Fibroblast of skin of back (primary cell): ENCODE data around the gene ERGIC2.

Source experiments
- DNase-seq: peaks from one replicate; pipeline ENCODE4 v3.0.0-alpha.2; 2013

ERGIC2 gene

DNA sequence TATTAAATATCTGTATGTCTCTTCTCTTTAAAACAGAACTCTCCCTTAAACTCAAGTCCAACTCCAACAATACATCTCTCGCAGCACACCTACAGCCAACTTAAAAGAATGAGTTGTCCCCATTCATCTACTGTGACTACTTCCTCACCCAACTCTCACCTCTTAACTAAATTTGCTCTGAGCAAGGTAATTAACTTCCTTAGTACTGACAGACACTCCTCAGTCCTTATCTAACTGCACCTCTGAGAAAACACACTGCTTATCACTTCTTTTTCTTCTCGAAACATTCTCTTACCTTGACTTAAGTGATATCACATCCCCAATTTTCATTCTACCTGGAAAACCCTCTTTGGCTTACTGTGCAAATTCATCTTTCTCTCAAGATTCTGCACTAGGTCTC is 7.0 kb downstream of the ERGIC2 start:
- no peak for DNase-seq

DNA sequence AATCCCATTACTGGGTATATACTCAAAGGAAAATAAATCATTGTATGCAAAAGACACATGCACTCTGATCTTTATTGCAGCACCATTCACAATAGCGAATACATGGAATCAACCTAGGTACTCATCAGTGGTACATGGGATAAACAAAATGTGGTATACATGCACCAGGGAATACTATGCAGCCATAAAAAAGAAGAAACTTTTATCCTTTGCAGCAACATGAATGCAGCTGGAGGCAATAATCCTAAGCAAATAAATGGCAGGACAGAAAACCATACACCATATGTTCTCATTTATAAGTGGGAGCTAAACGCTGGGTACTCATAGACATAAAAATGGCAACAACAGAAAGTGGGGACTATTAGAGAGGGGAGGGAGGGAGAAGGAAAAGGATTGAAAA is 15.9 kb downstream of the ERGIC2 start:
- DNase-seq: no peak

DNA sequence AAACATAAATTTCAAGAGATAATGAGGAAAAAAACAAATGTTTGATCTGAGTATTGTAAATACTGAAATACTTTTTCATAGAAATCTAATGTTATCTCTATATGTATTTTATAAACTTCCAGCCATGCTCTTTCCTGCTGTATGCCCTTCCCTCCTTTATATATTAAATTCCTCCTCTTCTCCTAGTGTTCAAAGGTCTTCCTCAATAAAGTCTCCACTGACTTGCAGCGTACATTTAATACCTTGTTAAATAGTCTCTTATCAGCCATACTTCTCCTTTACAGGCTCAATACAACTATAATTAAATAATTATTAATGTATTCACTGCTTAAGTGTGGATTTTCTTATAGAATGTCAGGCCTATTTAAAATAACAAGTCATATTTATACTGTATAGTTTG is 26.0 kb downstream of the ERGIC2 start:
- no peak for DNase-seq

GRCh38 chr12:29350080-29350479 is 30.9 kb downstream of the ERGIC2 start:
- DNase-seq: peak; percentile 21

DNA sequence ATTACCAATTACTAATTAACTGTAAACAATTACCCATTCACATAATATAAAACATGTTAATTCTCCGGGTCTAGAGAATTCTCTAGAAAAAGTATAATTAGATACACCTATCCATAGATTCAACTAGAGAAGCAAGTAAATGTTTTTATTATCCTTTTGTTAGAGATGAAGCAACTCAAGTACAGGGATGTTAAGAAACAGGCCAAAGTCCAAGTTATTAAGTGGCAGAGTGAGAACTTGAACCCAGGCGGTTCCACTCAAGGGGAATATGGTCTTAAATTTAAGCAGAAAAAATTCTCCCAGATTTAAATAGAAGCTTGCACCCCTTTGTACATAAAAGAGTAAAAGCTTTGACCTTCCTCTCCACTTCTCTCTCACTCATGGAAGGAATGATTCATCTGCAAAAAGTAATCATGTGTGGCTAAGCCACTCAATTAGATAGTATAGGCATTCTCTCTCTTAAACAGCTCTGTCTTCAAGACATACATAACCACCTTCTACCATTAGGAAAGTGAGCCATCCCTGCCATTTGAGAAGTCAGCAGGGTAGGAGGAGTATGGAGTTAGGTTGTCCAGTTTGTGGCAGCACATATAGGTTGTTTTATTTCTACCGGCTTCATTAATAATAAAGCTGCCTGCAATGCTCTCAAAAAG is 34.1 kb downstream of the ERGIC2 start:
- DNase-seq: no peak

GRCh38 chr12:29343022-29343799 is 37.8 kb downstream of the ERGIC2 start:
- DNase-seq: no peak

DNA sequence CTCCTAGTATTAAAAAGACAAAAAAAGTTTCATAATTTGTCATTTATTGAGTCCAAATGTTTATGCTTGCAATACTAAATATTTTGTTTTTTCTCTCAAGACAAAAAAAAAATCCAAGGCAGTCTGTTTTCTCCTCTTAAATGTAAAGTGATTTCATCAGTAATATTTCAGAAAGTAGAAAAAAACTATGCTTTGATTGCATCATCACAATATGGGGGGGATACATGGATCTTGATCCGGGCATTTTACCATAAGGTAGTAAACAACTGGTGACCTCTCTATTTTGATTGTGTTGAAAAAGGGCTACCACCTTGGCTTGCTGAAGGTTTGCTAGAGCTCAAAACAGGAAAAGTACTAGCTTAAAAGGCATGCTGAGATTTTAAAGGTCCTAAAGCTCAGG is 43.6 kb downstream of the ERGIC2 start:
- DNase-seq: no peak

GRCh38 chr12:29334937-29335336 is 46.0 kb downstream of the ERGIC2 start:
- peak; percentile 25 for DNase-seq

DNA sequence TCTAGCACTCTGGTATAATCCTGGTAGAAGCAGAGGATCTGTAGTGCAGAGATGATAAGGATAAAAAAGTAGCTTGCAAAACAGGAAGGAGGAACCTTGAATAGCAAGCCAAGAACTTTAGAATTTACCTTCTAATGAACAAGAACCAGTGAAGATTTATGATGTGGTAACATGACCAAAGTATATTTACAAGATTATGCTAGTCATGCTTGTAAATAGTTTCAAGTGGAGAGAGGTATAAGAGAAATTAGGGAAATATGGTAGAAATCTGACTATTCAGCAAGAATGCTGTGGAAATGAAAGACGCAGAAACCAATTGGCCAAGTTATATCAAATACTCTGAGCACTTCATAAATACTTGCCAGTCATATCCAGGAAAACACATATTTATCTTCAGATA is 47.8 kb downstream of the ERGIC2 start:
- DNase-seq: no peak

DNA sequence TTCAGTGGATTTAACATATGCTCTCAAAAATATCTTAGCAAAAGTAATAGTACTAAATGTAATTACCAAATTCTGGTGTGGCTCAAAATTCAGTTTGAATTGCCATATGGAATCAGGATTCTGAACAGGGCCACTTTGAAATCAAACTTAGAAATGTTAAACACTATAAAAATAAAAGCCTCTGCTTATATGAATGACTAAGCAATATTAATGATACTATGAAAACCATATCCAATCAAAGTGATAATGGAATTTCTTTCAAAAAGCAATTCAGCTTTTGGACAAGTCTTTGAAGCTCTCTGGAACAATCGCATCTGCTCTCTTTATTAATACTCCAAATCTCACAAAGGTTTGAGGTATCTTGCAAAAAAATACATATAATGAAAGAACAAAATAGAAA is 51.6 kb downstream of the ERGIC2 start:
- DNase-seq: no peak

DNA sequence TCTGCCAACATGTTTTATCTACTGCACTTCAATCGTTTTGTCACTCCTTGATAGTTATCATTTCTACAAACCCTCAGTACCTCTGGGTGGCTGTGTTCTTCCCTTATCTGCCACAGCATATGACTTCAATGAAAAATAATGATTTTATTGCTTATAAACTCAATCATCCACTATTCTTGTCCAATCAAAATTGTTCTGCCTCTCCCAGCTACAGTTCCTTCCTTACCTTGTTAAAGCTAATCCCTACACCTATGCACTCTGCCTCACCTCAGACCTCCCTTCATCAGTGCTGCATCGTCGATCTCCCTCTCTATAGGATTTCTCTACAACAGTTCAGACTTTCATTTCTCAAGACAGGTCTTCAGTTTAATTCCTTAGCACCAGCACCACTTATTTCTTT is 58.8 kb downstream of the ERGIC2 start:
- no peak for DNase-seq

DNA sequence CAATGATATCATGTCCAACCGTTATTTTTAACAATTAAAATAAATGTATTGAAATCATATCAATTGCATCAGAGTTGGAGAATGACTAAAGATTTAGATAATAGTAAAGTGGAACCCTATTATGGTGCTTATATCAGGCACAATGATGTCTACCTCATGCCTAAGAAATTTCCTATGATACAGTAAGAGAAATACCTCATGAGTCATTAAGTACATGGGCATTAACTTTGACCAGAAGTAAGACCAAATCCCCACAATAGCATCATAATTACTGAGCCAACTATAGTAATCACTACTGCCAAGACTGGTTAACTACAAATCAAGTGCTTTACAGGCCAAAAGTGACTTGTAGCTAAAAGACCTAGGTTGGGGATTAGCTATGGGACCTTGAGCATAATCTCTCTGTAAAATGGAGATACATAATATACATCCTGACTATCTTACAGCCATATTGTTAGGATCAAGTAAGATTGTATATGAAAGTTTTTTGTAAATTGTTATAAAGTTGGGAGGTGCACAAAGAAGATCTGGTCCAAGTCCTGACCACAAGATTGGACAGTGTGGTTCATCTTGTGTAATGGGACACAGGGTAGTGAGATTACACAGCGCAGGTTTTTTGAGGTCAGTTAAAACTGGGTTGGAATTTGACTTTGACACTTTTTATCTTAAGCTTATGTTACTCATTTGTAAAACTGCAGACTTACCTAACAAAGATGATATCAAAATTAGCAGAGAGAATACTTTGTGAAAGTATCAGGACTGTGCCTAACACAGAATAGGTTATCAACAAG is 60.5 kb downstream of the ERGIC2 start:
- peak; percentile 89 for DNase-seq

GRCh38 chr12:29317556-29318363 is 63.2 kb downstream of the ERGIC2 start:
- peak; percentile 81 for DNase-seq

DNA sequence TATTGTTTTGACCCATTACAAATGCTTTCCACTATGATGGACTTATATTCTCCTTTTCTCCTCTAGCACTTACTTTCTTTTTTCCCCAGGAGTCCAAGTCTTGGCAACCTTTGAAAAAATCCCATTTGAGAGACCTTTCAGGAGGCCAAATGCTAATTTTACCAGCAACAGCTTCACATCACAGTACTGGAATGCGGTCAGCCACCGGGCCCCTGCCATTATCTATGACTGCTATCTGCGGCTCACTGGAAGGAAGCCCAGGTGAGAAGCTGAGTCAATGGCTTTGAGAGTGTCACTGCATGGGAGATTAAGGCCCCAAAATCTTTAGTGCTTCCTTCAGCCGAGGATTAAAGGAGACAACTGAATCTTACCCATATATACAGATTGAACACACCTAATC is 64.2 kb downstream of the ERGIC2 start:
- peak; percentile 35 for DNase-seq

DNA sequence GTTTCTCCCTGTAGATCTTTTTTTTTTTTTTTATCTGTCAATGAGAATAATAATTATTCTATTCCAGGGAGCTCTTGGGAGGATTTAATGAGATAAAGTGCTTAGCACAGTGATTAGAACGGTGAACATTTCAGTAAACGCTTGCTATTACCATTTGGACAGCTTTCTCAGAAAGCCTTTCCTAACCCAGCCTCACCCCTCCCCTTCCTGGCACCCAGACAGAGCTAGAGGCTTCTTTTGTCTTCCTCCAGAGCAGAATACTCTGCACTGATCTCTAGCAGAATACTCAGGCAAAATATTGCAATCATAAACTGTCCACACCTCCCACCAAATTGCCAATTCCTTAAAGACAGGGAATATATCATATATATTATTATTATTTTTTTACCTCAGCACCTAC is 66.6 kb downstream of the ERGIC2 start:
- no peak for DNase-seq

DNA sequence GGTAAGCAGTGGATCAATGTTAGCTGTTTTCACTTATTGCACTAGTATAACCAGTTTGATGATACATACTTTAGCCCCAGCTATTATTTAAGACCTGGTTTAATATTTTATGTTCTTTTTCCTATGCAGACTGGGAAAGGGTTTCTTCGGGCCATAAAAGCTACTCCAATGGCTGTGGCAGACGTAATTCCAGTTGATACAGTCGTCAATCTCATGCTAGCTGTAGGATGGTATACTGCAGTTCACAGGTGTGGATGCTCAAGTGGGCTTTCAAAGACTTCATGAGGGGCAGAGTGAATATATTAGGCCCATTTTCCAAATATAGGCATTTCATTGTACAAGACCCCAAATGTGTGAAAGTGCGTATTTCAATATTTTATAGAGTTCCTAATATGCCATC is 70.1 kb downstream of the ERGIC2 start:
- DNase-seq: no peak

GRCh38 chr12:29309320-29309902 is 71.6 kb downstream of the ERGIC2 start:
- no peak for DNase-seq

- DNase-seq: no peak
These were observed 74.3 kb downstream of the ERGIC2 start for GRCh38 chr12:29306682-29307081.

- DNase-seq: no peak
These were observed 74.7 kb downstream of the ERGIC2 start for GRCh38 chr12:29306266-29306665.

GRCh38 chr12:29304388-29304787 is 76.6 kb downstream of the ERGIC2 start:
- no peak for DNase-seq

- DNase-seq: no peak
These were observed 79.9 kb downstream of the ERGIC2 start for GRCh38 chr12:29301114-29301513.

- DNase-seq: no peak
These were observed 81.3 kb downstream of the ERGIC2 start for GRCh38 chr12:29299633-29300032.
